GM12878 (cell line): Measurements from ENCODE around the gene ZNF189.

Experiments used
- ATF7 ChIP-seq: fragments of 450-650 bp; IDR thresholded peaks from 2 replicates; pipeline ENCODE4 v1.6.1; 2016; ENCODE audit warnings: low read depth, mild to moderate bottlenecking
- CTCF ChIP-seq, 3 experiments: IDR thresholded peaks in 2 of 3; conservative IDR thresholded peaks in 1 of 3; 2 replicates each; pipeline ENCODE4 v1.5.1; 2011; ENCODE audit warnings: low read depth in 3 of 3, low read length in 3 of 3, mild to moderate bottlenecking in 3 of 3, control low read depth in 2 of 3, moderate library complexity in 2 of 3, inconsistent platforms in 1 of 3, mixed read lengths in 1 of 3; ENCODE audit not compliant: control insufficient read depth in 2 of 3, insufficient read depth in 1 of 3; ENCODE audit errors: extremely low read depth in 1 of 3
- E2F4 ChIP-seq: IDR thresholded peaks from 2 replicates; pipeline ENCODE4 v1.6.1; 2012; ENCODE audit warnings: low read depth, low read length, improper control_type of control experiment
- EP300 ChIP-seq, 2 experiments: fragments of 150-350 bp in 1 of 2; IDR thresholded peaks; 2 replicates each; pipeline ENCODE4 v1.6.1; 2011 to 2012; ENCODE audit warnings: low read depth in 2 of 2, low read length in 2 of 2, borderline replicate concordance in 1 of 2, improper control_type of control experiment in 1 of 2, inconsistent platforms in 1 of 2; ENCODE audit not compliant: control insufficient read depth in 1 of 2
- NFIC ChIP-seq: IDR thresholded peaks from 2 replicates; pipeline ENCODE4 v1.6.1; 2012; ENCODE audit warnings: low read depth, mild to moderate bottlenecking, inconsistent platforms, low read length, moderate library complexity
- PAX8 ChIP-seq: fragments of 450-650 bp; IDR thresholded peaks from 2 replicates; pipeline ENCODE4 v1.6.1; 2017; ENCODE audit warnings: mild to moderate bottlenecking, moderate library complexity
- POLR2AphosphoS5 ChIP-seq: IDR thresholded peaks from 2 replicates; pipeline ENCODE4 v1.6.1; 2011; ENCODE audit warnings: mild to moderate bottlenecking, low read length, inconsistent platforms
- SRF ChIP-seq, 2 experiments: IDR thresholded peaks; 2 replicates each; pipeline ENCODE4 v1.6.1; 2011; ENCODE audit warnings: low read depth in 2 of 2, low read length in 2 of 2, mild to moderate bottlenecking in 1 of 2, moderate library complexity in 1 of 2
- SUPT20H ChIP-seq: IDR thresholded peaks from 2 replicates; pipeline ENCODE4 v1.6.1; 2011; ENCODE audit warnings: low read depth, mild to moderate bottlenecking, low read length, moderate library complexity, borderline replicate concordance; ENCODE audit not compliant: control insufficient read depth
- USF1 ChIP-seq: IDR thresholded peaks from 2 replicates; pipeline ENCODE4 v1.6.1; 2011; ENCODE audit warnings: borderline replicate concordance, low read depth, mild to moderate bottlenecking, moderate library complexity, mixed read lengths, low read length; ENCODE audit not compliant: insufficient read depth; ENCODE audit errors: extremely low read length

GRCh38 chr9:101409079-101409477 is 10.4 kb downstream of the ZNF189 start:
- TF ChIP-seq SUPT20H (no peak), POLR2AphosphoS5 (no peak), EP300 (IDR thresholded peaks at IDR 0.05; ENCODE audit: borderline replicate concordance in 1 of 2, control insufficient read depth in 1 of 2, low read depth in 2 of 2, low read length in 2 of 2) (no peak), CTCF (IDR thresholded peaks at IDR 0.05 in 2 of 3, conservative IDR thresholded peaks at IDR 0.05 in 1 of 3; ENCODE audit: control insufficient read depth in 2 of 3, extremely low read depth in 1 of 3, insufficient read depth in 1 of 3, low read depth in 3 of 3, low read length in 3 of 3) (no peak), SRF (IDR thresholded peaks at IDR 0.05; ENCODE audit: low read depth in 2 of 2, low read length in 2 of 2) (no peak), ATF7 (no peak), E2F4 (no peak), NFIC (no peak), USF1 (no peak), PAX8 (no peak)
